LHCN-M2 (cell line): Measurements from ENCODE around the gene CFAP221. TPM values are rescaled to one million over a fixed set of nuclear protein-coding genes. Genes with fewer than 3 reads are reported as not detected.

Experiments used
- DNase-seq: peaks from one replicate; pipeline ENCODE4 v3.0.0-alpha.2; 2012; ENCODE audit warnings: low read depth
- total RNA-seq: library from RNA; depleted of rRNA; stranded (reverse); fragments of >200 nt; gene quantifications from 2 replicates; pipeline ENCODE4 v1.2.3, GENCODE V29; 2014

The CFAP221 gene
- total RNA-seq, 1 experiment from 2014 or later: not detected

GRCh38 chr2:119536707-119537106 lies 7.5 kb upstream of the CFAP221 start:
- DNase-seq: no peak

- no peak for DNase-seq
Observed at GRCh38 chr2:119537792-119538191, 6.5 kb upstream of the CFAP221 start.

- DNase-seq: no peak
Observed at GRCh38 chr2:119541476-119541875, 2.8 kb upstream of the CFAP221 start.

- DNase-seq: no peak
Observed at GRCh38 chr2:119544939-119545475, 758 bp downstream of the CFAP221 start.

- DNase-seq: no peak
Observed at GRCh38 chr2:119545754-119546446, 1.7 kb downstream of the CFAP221 start.

- no peak for DNase-seq
Observed at GRCh38 chr2:119546447-119546767, 2.2 kb downstream of the CFAP221 start.

- no peak for DNase-seq
Observed at GRCh38 chr2:119548516-119549120, 4.4 kb downstream of the CFAP221 start.

- DNase-seq: peak; percentile 27
Observed at GRCh38 chr2:119549241-119549640, 5.0 kb downstream of the CFAP221 start.

- no peak for DNase-seq
Observed at GRCh38 chr2:119550346-119550745, 6.1 kb downstream of the CFAP221 start.

- no peak for DNase-seq
Observed at GRCh38 chr2:119550856-119551255, 6.6 kb downstream of the CFAP221 start.

- DNase-seq: no peak
Observed at GRCh38 chr2:119552902-119553301, 8.7 kb downstream of the CFAP221 start.

- no peak for DNase-seq
Observed at GRCh38 chr2:119553687-119554344, 9.6 kb downstream of the CFAP221 start.

GRCh38 chr2:119565481-119565880 lies 21.2 kb downstream of the CFAP221 start:
- no peak for DNase-seq

GRCh38 chr2:119567292-119567691 lies 23.0 kb downstream of the CFAP221 start:
- no peak for DNase-seq

- no peak for DNase-seq
Observed at GRCh38 chr2:119574108-119574815, 30.0 kb downstream of the CFAP221 start.

- DNase-seq: no peak
Observed at GRCh38 chr2:119574864-119575263, 30.6 kb downstream of the CFAP221 start.

- no peak for DNase-seq
Observed at GRCh38 chr2:119575439-119575838, 31.2 kb downstream of the CFAP221 start.

GRCh38 chr2:119579424-119580295 lies 35.4 kb downstream of the CFAP221 start:
- no peak for DNase-seq

GRCh38 chr2:119580550-119581072 lies 36.4 kb downstream of the CFAP221 start:
- DNase-seq: no peak

GRCh38 chr2:119583291-119583690 lies 39.0 kb downstream of the CFAP221 start:
- no peak for DNase-seq

- DNase-seq: no peak
Observed at GRCh38 chr2:119584469-119584868, 40.2 kb downstream of the CFAP221 start.
